Measurements from ENCODE around the gene SMIM36.
"Not testable (repeated sequence)": the region's sequence is repeated elsewhere in the genome, so short reads cannot be mapped to it uniquely, and the experiment has no call there.

The SMIM36 gene

GRCh38 chr17:55513885-55514590, 2.8 kb upstream of the SMIM36 start:
- peak; percentile 97 for TF ChIP-seq CTCF (conservative IDR thresholded peaks at IDR 0.05; ENCODE audit: low read depth)
- ChIA-PET POLR2A (ENCODE audit: low non-redundant PET) (no interaction called here), CTCF (interaction anchor here (0.5 to 2.0 kb wide), 21 partner anchors 11 to 581 kb away, joined by 3 to 8 read pairs (median 4); partner anchors contain the start of gene MMD)
- H3K27ac ChIP-seq = no peak overlapping the region
- peak; percentile 46 for DNase-seq (ENCODE audit: low spot score)

GRCh38 chr17:55507669-55508068, 3.6 kb downstream of the SMIM36 start:
- CTCF ChIA-PET; POLR2A ChIA-PET (ENCODE audit: low non-redundant PET); DNase-seq (ENCODE audit: low spot score); H3K27ac ChIP-seq: not testable (repeated sequence)

- H3K27ac ChIP-seq; CTCF ChIA-PET; DNase-seq (ENCODE audit: low spot score); POLR2A ChIA-PET (ENCODE audit: low non-redundant PET): not testable (repeated sequence)
Observed at GRCh38 chr17:55501626-55502025, 9.6 kb downstream of the SMIM36 start.

GRCh38 chr17:55500103-55500502, 11.1 kb downstream of the SMIM36 start:
- CTCF ChIA-PET = interaction anchor here (0.6 kb wide), 2 partner anchors 53 to 79 kb away, joined by 3 to 4 read pairs; no protein-coding TSS in a partner anchor
- DNase-seq (ENCODE audit: low spot score) = no peak
- TF ChIP-seq CTCF (conservative IDR thresholded peaks at IDR 0.05; ENCODE audit: low read depth) = no peak
- POLR2A ChIA-PET (ENCODE audit: low non-redundant PET) = no interaction called here
- no peak overlapping the region for H3K27ac ChIP-seq

- POLR2A ChIA-PET (ENCODE audit: low non-redundant PET) = no interaction called here
- TF ChIP-seq CTCF (conservative IDR thresholded peaks at IDR 0.05; ENCODE audit: low read depth) = no peak
- no peak overlapping the region for H3K27ac ChIP-seq
- CTCF ChIA-PET = no interaction called here
- DNase-seq (ENCODE audit: low spot score) = peak; percentile 33
Observed at GRCh38 chr17:55496094-55496881, 15.0 kb downstream of the SMIM36 start.

- DNase-seq (ENCODE audit: low spot score) = no peak
- TF ChIP-seq CTCF (conservative IDR thresholded peaks at IDR 0.05; ENCODE audit: low read depth) = no peak
- no peak overlapping the region for H3K27ac ChIP-seq
- POLR2A ChIA-PET (ENCODE audit: low non-redundant PET) = no interaction called here
- CTCF ChIA-PET = no interaction called here
Observed at GRCh38 chr17:55495239-55495638, 16.0 kb downstream of the SMIM36 start.

- no peak overlapping the region for H3K27ac ChIP-seq
- TF ChIP-seq CTCF (conservative IDR thresholded peaks at IDR 0.05; ENCODE audit: low read depth) = no peak
- CTCF ChIA-PET = no interaction called here
- no peak for DNase-seq (ENCODE audit: low spot score)
- POLR2A ChIA-PET (ENCODE audit: low non-redundant PET) = no interaction called here
Observed at GRCh38 chr17:55492781-55493341, 18.4 kb downstream of the SMIM36 start.
